EH (cell line): Measurements from ENCODE around the gene APLP2.

Source experiments
- DNase-seq: peaks from one replicate; pipeline ENCODE4 v3.0.0-alpha.2; 2015; ENCODE audit warnings: low read depth

The APLP2 gene

GRCh38 chr11:130055617-130056016 lies 14.1 kb upstream of the APLP2 start:
- peak; percentile 56 for DNase-seq

- DNase-seq, result no peak
These were observed 8.7 kb upstream of the APLP2 start for GRCh38 chr11:130061017-130061416.

GRCh38 chr11:130062026-130062425 lies 7.7 kb upstream of the APLP2 start:
- no peak for DNase-seq

DNA sequence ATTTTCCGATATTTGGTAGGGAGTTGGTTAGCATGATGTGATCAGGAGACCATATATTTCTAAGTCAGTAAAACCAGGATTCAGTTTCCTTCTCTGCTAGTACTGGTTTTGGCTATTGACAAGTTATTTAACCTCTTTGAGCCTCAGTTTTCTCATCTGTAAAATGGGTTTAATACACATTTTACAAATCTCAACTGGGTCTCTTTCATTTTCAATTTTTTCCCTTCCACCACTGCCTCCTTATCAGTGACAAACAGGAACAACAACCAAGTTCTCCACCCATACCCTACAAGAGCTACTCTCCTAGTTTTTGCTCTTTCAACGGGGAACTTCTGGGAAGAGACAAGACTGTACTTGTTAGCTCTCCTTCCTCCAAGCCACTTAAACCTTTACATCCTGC lies 6.2 kb upstream of the APLP2 start:
- DNase-seq, result no peak

DNA sequence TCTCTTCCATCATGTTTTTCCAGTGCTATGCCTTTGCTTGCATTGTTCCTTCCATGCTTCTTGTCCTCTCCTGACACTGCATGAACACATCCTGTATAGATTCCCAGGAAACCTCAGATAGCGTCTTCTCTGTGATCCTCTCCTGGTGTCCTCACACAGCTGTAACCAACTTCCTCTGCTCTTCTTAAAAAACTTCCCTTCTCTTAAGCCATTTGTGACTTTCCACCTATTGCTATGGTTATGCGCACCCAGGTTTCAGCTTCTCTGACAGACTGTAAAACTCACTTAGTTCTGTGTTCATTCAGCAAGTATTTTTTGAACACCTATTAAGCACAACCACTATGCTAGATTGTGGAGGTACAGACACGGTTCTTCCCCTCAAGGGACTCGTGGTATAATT lies 5.1 kb upstream of the APLP2 start:
- no peak for DNase-seq

GRCh38 chr11:130066338-130066737 lies 3.4 kb upstream of the APLP2 start:
- DNase-seq, result no peak

DNA sequence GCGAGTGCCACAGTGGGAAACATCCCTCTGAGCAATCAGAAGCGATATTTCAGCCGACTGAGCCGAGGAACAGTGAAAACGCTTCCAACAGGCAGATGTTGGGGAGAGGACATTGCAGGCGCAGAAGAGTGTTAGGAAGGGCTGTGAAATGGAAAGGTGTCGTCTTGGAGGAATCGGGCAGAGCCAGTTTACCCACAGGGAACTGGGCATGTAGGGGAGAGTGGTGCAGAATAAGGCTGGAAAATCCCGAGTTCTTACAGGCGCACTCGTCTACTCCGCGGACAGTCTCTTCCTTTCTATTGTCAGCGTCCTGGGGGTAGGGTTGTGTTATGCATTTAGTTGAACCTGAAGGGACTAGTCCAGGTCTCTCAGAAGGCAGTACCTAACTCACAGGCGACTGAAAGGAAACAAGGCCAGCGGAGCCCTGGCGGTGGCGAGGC lies 1.1 kb upstream of the APLP2 start:
- no peak for DNase-seq

DNA sequence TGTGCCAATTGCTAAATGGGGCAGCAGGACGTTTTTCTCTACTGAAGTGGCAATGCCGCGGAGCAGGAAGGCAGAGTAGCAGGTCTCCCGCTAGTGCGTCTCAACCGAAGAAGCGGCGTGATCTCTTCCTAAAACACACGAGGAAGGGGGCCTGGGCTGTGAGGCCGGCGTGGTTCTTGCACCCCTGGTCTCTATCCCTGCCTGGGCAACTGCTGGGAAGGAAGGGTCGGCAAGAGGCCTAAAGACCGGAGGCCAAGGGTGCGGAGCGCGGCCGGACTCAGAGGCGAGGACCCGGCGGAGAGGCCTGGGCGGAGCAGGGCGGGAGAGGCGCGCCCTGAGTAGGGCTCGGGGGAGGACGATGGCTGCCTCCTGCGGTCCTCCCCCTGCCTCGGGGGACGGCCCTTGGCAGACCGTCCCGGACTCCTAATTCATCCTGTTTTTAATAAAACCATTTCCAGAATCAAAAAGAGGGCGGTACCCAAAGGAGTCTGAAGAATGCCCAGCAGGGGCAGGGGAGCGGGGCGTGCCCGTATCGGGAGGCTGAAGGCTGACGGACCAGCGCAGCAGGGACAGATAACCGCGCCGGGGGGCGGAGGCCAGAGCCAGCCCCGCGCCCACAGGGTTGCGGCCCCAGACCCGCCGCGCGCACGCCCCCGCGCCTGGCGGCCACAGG lies 572 bp upstream of the APLP2 start:
- DNase-seq, result peak; percentile 93

- DNase-seq, result peak; percentile 48
These were observed 583 bp downstream of the APLP2 start for GRCh38 chr11:130070109-130070845.

DNA sequence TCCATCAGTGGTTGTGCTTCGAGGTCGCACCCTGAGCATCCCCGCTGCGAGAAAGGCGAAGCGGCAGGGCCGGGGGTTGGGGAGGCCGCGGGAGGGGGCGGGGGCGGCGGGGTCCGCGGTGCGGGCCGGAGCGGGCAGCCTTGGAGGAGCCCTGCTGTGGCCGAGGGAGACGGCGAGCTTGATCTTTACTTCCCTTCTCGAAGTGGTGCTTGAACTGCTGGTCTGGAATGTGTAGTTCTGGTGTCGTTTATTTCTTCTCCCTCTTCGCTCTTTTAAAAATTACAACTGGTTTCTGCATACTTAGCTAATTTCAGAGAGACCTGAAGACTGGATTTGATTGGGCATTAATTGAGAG lies 1.1 kb downstream of the APLP2 start:
- peak; percentile 56 for DNase-seq

DNA sequence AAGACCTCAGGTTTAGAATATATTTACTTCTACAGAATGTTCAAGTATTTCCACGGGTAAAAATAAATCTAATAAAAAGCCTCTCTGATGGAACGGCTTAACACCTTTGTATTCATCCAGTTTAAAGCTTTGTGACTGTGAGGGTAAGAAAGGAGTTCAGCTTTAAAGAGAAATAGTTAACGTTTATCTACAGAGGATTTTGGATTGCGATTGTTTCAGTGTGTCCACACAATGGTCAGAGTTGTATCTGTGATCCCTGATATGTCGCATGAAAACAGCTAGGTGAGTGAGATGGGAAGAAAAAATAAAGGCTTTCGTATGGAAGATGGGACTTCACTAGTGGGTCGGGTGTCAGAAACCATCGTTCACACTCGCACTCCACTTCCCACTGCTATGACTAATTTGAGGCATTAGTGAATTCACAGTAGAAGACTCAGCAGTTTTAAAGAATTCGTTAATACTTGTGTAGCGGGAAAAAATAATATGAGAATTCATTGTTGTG lies 1.6 kb downstream of the APLP2 start:
- peak; percentile 52 for DNase-seq

- DNase-seq, result no peak
These were observed 5.0 kb downstream of the APLP2 start for GRCh38 chr11:130074736-130075135.

- DNase-seq, result no peak
These were observed 7.2 kb downstream of the APLP2 start for GRCh38 chr11:130076778-130077481.

GRCh38 chr11:130077671-130078070 lies 8.0 kb downstream of the APLP2 start:
- DNase-seq, result no peak

DNA sequence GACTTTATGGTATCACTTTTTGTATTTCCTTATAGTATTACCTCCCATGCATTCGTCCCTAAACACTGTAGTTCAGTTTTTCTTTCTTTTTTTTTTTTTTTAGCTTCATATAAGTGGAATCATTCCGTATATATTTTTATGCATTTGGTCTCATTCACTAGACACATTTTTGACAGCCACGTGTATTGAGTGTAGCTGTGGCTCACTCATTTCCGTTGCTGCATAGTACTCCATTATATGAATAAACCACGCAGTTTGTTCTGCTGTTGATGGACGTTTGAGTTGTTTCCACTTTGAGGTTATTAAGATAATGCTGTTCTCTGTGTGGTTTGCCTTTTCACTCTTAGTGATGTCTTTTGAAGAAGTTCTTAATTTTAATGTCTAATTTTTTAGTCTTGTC lies 8.4 kb downstream of the APLP2 start:
- DNase-seq, result no peak

DNA sequence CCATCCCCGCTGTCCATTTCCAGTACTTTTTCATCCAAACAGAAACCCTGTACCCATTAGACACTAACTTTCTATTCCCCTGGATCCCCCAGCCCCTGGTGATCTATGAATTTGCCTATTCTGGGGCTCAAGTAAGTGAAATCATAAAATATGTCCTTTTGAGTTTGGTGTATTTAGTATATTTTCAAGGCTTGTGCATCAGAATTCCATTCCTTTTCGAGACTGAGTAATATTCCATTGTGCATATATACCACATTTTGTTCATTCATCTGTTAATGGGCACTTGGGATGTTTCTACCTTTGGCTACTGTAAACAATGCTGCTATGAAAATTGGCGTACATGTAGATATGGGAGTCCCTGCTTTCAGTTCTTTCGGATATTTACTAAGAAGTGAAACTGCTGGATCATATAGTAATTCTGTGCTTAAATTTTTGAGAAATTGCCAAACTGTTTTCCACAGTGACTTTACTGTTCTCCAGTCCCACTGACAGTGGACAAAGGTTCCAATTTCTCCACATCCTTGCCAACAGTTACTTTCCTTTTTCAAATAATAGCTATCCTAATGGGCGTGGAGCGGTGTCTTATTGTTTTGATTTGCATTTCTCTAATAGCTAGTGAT lies 16.1 kb downstream of the APLP2 start:
- DNase-seq, result no peak

- DNase-seq, result no peak
These were observed 17.0 kb downstream of the APLP2 start for GRCh38 chr11:130086669-130087068.

GRCh38 chr11:130087294-130087926 lies 17.7 kb downstream of the APLP2 start:
- DNase-seq, result no peak

- peak; percentile 43 for DNase-seq
These were observed 18.5 kb downstream of the APLP2 start for GRCh38 chr11:130088217-130088616.

DNA sequence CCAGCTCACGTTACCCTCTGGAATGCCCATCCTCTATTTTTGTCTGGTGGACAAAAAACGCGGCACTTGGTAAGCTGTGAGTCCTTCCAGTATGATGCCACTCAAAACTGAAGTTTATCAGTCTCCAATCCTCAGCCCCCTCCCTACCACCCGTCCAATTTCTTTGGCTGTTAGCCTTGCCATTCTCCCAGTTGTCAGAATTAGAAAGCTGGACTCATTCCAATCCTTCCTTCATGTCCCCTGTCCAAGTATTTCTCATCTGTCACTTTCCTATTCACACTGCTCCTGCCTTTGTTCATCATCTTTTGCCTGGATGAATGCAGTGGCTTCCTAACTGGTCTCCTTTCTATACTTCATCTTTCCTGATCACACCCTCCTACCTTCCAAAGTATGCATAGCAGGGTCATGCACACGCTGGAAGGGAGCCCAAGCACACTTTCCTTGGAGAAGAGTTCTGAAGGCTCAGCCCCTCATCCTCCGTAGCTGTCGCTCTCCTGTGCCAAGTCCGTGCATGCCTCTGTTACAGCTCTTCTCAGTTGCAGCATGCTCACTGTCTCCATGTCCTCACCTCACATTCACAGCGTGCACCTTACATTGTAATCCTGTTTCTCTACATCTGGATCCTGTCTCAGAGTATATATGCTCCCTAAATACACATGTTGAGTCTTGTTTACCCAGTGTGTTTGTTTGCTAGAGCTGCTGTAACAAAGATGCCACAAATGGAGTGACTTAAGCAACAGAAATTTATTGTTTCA lies 19.4 kb downstream of the APLP2 start:
- no peak for DNase-seq

DNA sequence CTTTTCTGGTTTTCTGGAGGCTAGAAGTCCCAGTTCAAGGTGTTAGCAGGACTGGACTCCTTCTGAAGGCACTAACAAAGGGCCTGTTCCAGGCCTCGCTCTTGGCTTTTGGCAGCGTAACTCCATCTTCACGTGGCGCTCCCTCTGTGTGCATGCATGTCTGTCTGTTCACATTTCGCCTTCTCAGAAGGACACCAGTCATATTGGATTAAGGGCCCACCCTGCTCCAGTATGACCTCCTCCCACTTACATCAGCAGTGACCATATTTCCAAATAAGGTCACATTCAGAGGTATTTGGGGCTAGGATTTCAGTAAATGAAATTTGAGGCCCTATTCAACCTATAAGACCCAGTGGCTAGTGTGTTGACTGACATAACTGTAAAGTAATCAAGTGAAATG lies 20.0 kb downstream of the APLP2 start:
- DNase-seq, result no peak
